GM23338 (cell line): ENCODE results near the gene DOCK4.

Source experiments
- CTCF ChIP-seq, 2 experiments: fragments of 200-600 bp in 1 of 2; sonication (generic) in 1 of 2; conservative IDR thresholded peaks; 2 replicates each; pipeline versions ENCODE4 v1.5.1 to v1.6.1; 2016 to 2017; ENCODE audit warnings: antibody characterized with exemption in 2 of 2, low read depth in 2 of 2, mild to moderate bottlenecking in 2 of 2, moderate library complexity in 1 of 2
- EZH2 ChIP-seq: fragments of 200-600 bp; sonication (generic); IDR thresholded peaks from one replicate; pipeline ENCODE4 v1.8.0; 2017; ENCODE audit warnings: antibody characterized with exemption, mild to moderate bottlenecking, low read depth; ENCODE audit not compliant: unreplicated experiment
- EZH2phosphoT487 ChIP-seq: fragments of 200-600 bp; sonication (generic); IDR thresholded peaks from one replicate; pipeline ENCODE4 v1.8.1; 2018; ENCODE audit warnings: antibody characterized with exemption; ENCODE audit not compliant: unreplicated experiment
- POLR2AphosphoS5 ChIP-seq: IDR thresholded peaks from 2 replicates; pipeline ENCODE4 v1.6.1; 2016; ENCODE audit warnings: antibody characterized with exemption, low read depth
- ZNF114 ChIP-seq: fragments of 250-450 bp; sonication (Bioruptor Pico); IDR thresholded peaks from 2 replicates; pipeline ENCODE4 v1.5.0; 2020; ENCODE audit warnings: mild to moderate bottlenecking, moderate library complexity
- TF ChIP-seq, protein P1 (sequence below): IDR thresholded peaks from one replicate; pipeline ENCODE4 v1.6.1; 2018; ENCODE audit warnings: antibody characterized with exemption; ENCODE audit not compliant: unreplicated experiment

- TF ChIP-seq EZH2phosphoT487 (no peak), CTCF (conservative IDR thresholded peaks at IDR 0.05; ENCODE audit: low read depth in 2 of 2) (no peak), ZNF114 (CRISPR knock-in tag) (no peak), POLR2AphosphoS5 (no peak), EZH2 (no peak)
- TF ChIP-seq, protein P1, sequence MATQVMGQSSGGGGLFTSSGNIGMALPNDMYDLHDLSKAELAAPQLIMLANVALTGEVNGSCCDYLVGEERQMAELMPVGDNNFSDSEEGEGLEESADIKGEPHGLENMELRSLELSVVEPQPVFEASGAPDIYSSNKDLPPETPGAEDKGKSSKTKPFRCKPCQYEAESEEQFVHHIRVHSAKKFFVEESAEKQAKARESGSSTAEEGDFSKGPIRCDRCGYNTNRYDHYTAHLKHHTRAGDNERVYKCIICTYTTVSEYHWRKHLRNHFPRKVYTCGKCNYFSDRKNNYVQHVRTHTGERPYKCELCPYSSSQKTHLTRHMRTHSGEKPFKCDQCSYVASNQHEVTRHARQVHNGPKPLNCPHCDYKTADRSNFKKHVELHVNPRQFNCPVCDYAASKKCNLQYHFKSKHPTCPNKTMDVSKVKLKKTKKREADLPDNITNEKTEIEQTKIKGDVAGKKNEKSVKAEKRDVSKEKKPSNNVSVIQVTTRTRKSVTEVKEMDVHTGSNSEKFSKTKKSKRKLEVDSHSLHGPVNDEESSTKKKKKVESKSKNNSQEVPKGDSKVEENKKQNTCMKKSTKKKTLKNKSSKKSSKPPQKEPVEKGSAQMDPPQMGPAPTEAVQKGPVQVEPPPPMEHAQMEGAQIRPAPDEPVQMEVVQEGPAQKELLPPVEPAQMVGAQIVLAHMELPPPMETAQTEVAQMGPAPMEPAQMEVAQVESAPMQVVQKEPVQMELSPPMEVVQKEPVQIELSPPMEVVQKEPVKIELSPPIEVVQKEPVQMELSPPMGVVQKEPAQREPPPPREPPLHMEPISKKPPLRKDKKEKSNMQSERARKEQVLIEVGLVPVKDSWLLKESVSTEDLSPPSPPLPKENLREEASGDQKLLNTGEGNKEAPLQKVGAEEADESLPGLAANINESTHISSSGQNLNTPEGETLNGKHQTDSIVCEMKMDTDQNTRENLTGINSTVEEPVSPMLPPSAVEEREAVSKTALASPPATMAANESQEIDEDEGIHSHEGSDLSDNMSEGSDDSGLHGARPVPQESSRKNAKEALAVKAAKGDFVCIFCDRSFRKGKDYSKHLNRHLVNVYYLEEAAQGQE = no peak
Observed at GRCh38 chr7:112238852-112239610, 32.8 kb upstream of the DOCK4 start.
